Prostate gland (tissue), 2 donors: ENCODE measurements around the gene LTBP2. TPM values are rescaled to one million over a fixed set of nuclear protein-coding genes. Genes with fewer than 3 reads are reported as not detected.

Source experiments
- DNase-seq: peaks from one replicate; pipeline ENCODE4 v3.0.0-alpha.2; 2019; ENCODE audit warnings: low spot score
- H3K27ac ChIP-seq, 2 donors: fragments of 200-600 bp; sonication (generic); 2 replicates each; pipeline ENCODE4 v1.5.1; 2017 to 2019
- H3K27me3 ChIP-seq: fragments of 200-600 bp; sonication (generic); replicated peaks from 2 replicates; pipeline ENCODE4 v1.5.1; 2019; ENCODE audit not compliant: insufficient read depth
- H3K36me3 ChIP-seq, 2 donors: fragments of 200-600 bp; sonication (generic); 1 replicate in 1 of 2; 2 replicates in 1 of 2; pipeline versions ENCODE4 v1.5.1 to v1.8.1; 2017 to 2019
- H3K4me1 ChIP-seq: fragments of 200-600 bp; sonication (generic); replicated peaks from 2 replicates; pipeline ENCODE4 v1.5.1; 2019
- H3K4me3 ChIP-seq, 2 donors: fragments of 200-600 bp; sonication (generic); 2 replicates each; pipeline ENCODE4 v1.5.1; 2017 to 2019
- H3K9me3 ChIP-seq: fragments of 200-600 bp; sonication (generic); 2 replicates; pipeline ENCODE4 v1.5.1; 2017
- CTCF ChIP-seq, 4 experiments: fragments of 200-600 bp in 2 of 4; fragments of 450-650 bp in 2 of 4; sonication (generic) in 2 of 4; IDR thresholded peaks; 1 replicate in 3 of 4; 2 replicates in 1 of 4; pipeline ENCODE4 v1.5.1; 2016 to 2019; ENCODE audit warnings: antibody characterized with exemption in 4 of 4, mild to moderate bottlenecking in 2 of 4, moderate library complexity in 2 of 4
- POLR2A ChIP-seq: fragments of 450-650 bp; IDR thresholded peaks from one replicate; pipeline ENCODE4 v1.6.1; 2016; ENCODE audit warnings: antibody characterized with exemption, mild to moderate bottlenecking
- POLR2AphosphoS5 ChIP-seq: sonication (generic); formaldehyde crosslinking; IDR thresholded peaks from one replicate; pipeline ENCODE4 v1.6.1; 2017; ENCODE audit warnings: antibody characterized with exemption
- WGBS: methylation state at CpG from one replicate; pipeline ENCODE4 v1.1.5; 2018; 5-methylcytosine and 5-hydroxymethylcytosine counted together
- intact Hi-C: fragments of 100-400 bp; cut with DNase I; formaldehyde crosslinking; loops from one replicate; pipeline ENCODE4 v1.14.2; 2022
- total RNA-seq, 2 donors: library from RNA; depleted of rRNA; stranded (reverse); fragments of >200 nt; gene quantifications; one replicate each; pipeline ENCODE4 v1.1.0, GENCODE V29; 2016

The LTBP2 gene
- total RNA-seq, 2 donors from 2014 or later = 47.0 to 90.7 TPM

- Histone ChIP-seq H3K4me3 (no peak overlapping the region), H3K27ac (no peak overlapping the region), H3K36me3 (no peaks in the 10 kb centered on the region), H3K27me3 (no peaks in the 10 kb centered on the region), H3K9me3 (no peaks in the 10 kb centered on the region), H3K4me1 (no peaks in the 10 kb centered on the region)
- DNase-seq = no peak
- TF ChIP-seq POLR2AphosphoS5 (no peak), POLR2A (no peak), CTCF (IDR thresholded peaks at IDR 0.05) (no peak)
- intact Hi-C loops = no loop called here
- WGBS = 91% methylated on average over 18 of the region's 18 CpGs
Observed at GRCh38 chr14:74586681-74587362, 25.2 kb downstream of the LTBP2 start.

- 90% methylated on average over 33 of the region's 33 CpGs for WGBS
- intact Hi-C loops = no loop called here
- H3K4me3 ChIP-seq = no peak overlapping the region
- no peaks in the 10 kb centered on the region for H3K9me3 ChIP-seq
- no peaks in the 10 kb centered on the region for H3K36me3 ChIP-seq
- TF ChIP-seq POLR2A (no peak), CTCF (IDR thresholded peaks at IDR 0.05) (no peak), POLR2AphosphoS5 (no peak)
- no peak overlapping the region for H3K27ac ChIP-seq
- DNase-seq = no peak
- H3K27me3 ChIP-seq = no peaks in the 10 kb centered on the region
- no peaks in the 10 kb centered on the region for H3K4me1 ChIP-seq
Observed at GRCh38 chr14:74585406-74586335, 26.4 kb downstream of the LTBP2 start.

- no peaks in the 10 kb centered on the region for H3K36me3 ChIP-seq
- no peaks in the 10 kb centered on the region for H3K4me1 ChIP-seq
- intact Hi-C loops = no loop called here
- no peak for DNase-seq
- H3K27ac ChIP-seq = no peak overlapping the region
- H3K27me3 ChIP-seq = no peaks in the 10 kb centered on the region
- WGBS = 74% methylated on average over 5 of the region's 5 CpGs
- TF ChIP-seq POLR2AphosphoS5 = no peak
- TF ChIP-seq CTCF (IDR thresholded peaks at IDR 0.05) = no peak
- no peak for TF ChIP-seq POLR2A
- H3K4me3 ChIP-seq = no peak overlapping the region
- H3K9me3 ChIP-seq = no peaks in the 10 kb centered on the region
Observed at GRCh38 chr14:74584951-74585350, 27.1 kb downstream of the LTBP2 start.

- H3K4me1 ChIP-seq = no peaks in the 10 kb centered on the region
- H3K4me3 ChIP-seq = no peak overlapping the region
- intact Hi-C loops = no loop called here
- no peak for DNase-seq
- no peak overlapping the region for H3K27ac ChIP-seq
- H3K27me3 ChIP-seq = no peaks in the 10 kb centered on the region
- no peak for TF ChIP-seq CTCF (IDR thresholded peaks at IDR 0.05)
- no peaks in the 10 kb centered on the region for H3K9me3 ChIP-seq
- H3K36me3 ChIP-seq = no peaks in the 10 kb centered on the region
- WGBS = 74% methylated on average over 6 of the region's 6 CpGs
Observed at GRCh38 chr14:74583689-74584434, 28.2 kb downstream of the LTBP2 start.
